ENCODE measurements around the gene NWD2. TPM values are rescaled to one million over a fixed set of nuclear protein-coding genes. Genes with fewer than 3 reads are reported as not detected.
"Not testable (repeated sequence)": the region's sequence is repeated elsewhere in the genome, so short reads cannot be mapped to it uniquely, and the experiment has no call there.

Gene NWD2
- total RNA-seq, 1 donor = under 0.01 TPM

GRCh38 chr4:37392521-37393255 is 148.1 kb downstream of the NWD2 start:
- DNase-seq (ENCODE audit: low read depth in 2 of 3, low spot score in 2 of 3) = peak in 1 of 3 donors; percentile 36

- no peak for DNase-seq (ENCODE audit: low read depth in 2 of 3, low spot score in 2 of 3)
Measured at GRCh38 chr4:37393321-37393720, 148.8 kb downstream of the NWD2 start.

GRCh38 chr4:37393889-37394288 is 149.3 kb downstream of the NWD2 start:
- DNase-seq (ENCODE audit: low read depth in 2 of 3, low spot score in 2 of 3) = peak in 1 of 3 donors; percentile 23

GRCh38 chr4:37397505-37397904 is 153.0 kb downstream of the NWD2 start:
- no peak for DNase-seq (ENCODE audit: low read depth in 2 of 3, low spot score in 2 of 3)

GRCh38 chr4:37400241-37400881 is 155.8 kb downstream of the NWD2 start:
- no peak for DNase-seq (ENCODE audit: low read depth in 2 of 3, low spot score in 2 of 3)

- DNase-seq (ENCODE audit: low read depth in 2 of 3, low spot score in 2 of 3) = not testable (repeated sequence)
Measured at GRCh38 chr4:37407938-37408826, 163.6 kb downstream of the NWD2 start.

GRCh38 chr4:37413612-37414011 is 169.1 kb downstream of the NWD2 start:
- not testable (repeated sequence) for DNase-seq (ENCODE audit: low read depth in 2 of 3, low spot score in 2 of 3)

GRCh38 chr4:37415845-37416369 is 171.4 kb downstream of the NWD2 start:
- no peak for DNase-seq (ENCODE audit: low read depth in 2 of 3, low spot score in 2 of 3)

- DNase-seq (ENCODE audit: low read depth in 2 of 3, low spot score in 2 of 3) = no peak
Measured at GRCh38 chr4:37421614-37422013, 177.1 kb downstream of the NWD2 start.

- DNase-seq (ENCODE audit: low read depth in 2 of 3, low spot score in 2 of 3) = no peak
Measured at GRCh38 chr4:37422102-37422501, 177.6 kb downstream of the NWD2 start.

GRCh38 chr4:37422638-37423037 is 178.1 kb downstream of the NWD2 start:
- DNase-seq (ENCODE audit: low read depth in 2 of 3, low spot score in 2 of 3) = no peak

GRCh38 chr4:37423310-37423709 is 178.8 kb downstream of the NWD2 start:
- DNase-seq (ENCODE audit: low read depth in 2 of 3, low spot score in 2 of 3) = no peak

- DNase-seq (ENCODE audit: low read depth in 2 of 3, low spot score in 2 of 3) = no peak
Measured at GRCh38 chr4:37424753-37425152, 180.2 kb downstream of the NWD2 start.

GRCh38 chr4:37425857-37426256 is 181.3 kb downstream of the NWD2 start:
- no peak for DNase-seq (ENCODE audit: low read depth in 2 of 3, low spot score in 2 of 3)

GRCh38 chr4:37427193-37427592 is 182.7 kb downstream of the NWD2 start:
- no peak for DNase-seq (ENCODE audit: low read depth in 2 of 3, low spot score in 2 of 3)

- DNase-seq (ENCODE audit: low read depth in 2 of 3, low spot score in 2 of 3) = no peak
Measured at GRCh38 chr4:37429906-37430305, 185.4 kb downstream of the NWD2 start.

GRCh38 chr4:37430718-37431416 is 186.3 kb downstream of the NWD2 start:
- no peak for DNase-seq (ENCODE audit: low read depth in 2 of 3, low spot score in 2 of 3)

- no peak for DNase-seq (ENCODE audit: low read depth in 2 of 3, low spot score in 2 of 3)
Measured at GRCh38 chr4:37431417-37431743, 186.8 kb downstream of the NWD2 start.

- no peak for DNase-seq (ENCODE audit: low read depth in 2 of 3, low spot score in 2 of 3)
Measured at GRCh38 chr4:37434469-37434868, 189.9 kb downstream of the NWD2 start.

GRCh38 chr4:37436546-37436945 is 192.0 kb downstream of the NWD2 start:
- DNase-seq (ENCODE audit: low read depth in 2 of 3, low spot score in 2 of 3) = no peak

GRCh38 chr4:37437163-37437562 is 192.6 kb downstream of the NWD2 start:
- DNase-seq (ENCODE audit: low read depth in 2 of 3, low spot score in 2 of 3) = no peak
